CMK (cell line): ENCODE data around the gene FBXO24.
"Not testable (repeated sequence)": the region's sequence is repeated elsewhere in the genome, so short reads cannot be mapped to it uniquely, and the experiment has no call there.

Experiments used
- DNase-seq: peaks from one replicate; pipeline ENCODE4 v3.0.0-alpha.2; 2010; ENCODE audit warnings: low read depth

Gene FBXO24

GRCh38 chr7:100561491-100562194 is 24.5 kb upstream of the FBXO24 start:
- no peak for DNase-seq

GRCh38 chr7:100562195-100563099 is 23.7 kb upstream of the FBXO24 start:
- DNase-seq = no peak

DNA sequence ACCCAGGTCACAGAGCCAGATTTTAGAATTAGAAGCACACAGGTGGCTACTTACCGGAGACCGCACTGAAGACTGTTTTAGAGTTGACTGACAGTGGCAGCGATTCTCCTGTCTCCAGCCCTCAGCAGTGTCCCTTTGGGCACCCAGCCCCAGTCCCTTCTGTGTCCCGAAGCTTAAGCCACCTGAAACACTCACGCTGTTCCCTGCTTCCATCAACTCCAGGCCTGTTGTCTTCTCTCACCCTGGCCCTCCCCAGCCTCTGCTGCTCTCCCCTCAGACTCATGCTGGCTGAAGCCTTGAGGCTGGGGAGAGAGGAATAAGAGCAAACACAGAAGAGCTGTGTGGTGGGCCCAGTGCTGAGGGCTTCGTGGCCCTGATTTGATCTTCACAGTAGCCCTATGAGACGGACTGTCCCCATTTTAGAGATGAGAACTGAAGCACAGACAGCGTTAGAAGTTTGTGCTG is 23.0 kb upstream of the FBXO24 start:
- no peak for DNase-seq

DNA sequence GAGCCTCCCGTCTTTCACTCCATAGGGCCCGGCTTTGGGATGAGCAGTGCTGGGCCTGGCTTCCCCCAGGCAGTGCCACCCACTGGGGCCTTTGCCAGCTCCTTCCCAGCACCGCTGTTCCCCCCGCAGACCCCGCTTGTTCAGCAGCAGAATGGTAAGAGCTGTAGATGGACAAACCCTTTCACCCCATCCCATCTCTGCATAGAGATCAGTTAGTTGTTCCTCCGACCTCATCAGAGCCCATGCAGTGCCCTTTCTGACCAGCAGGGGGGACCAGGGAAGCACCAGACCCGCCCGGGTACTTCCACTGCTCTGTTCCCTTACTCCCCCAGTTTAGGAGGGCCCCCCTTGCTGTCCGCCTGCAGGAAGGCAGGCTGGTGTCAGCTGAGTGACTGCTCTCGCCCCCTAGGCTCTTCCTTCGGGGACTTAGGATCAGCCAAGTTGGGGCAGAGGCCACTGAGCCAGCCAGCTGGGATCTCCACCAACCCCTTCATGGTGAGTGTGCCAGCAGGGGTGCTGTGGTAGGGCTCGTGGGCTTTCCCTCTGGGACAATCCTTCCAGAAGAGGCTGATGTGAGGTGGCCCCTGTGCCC is 22.2 kb upstream of the FBXO24 start:
- peak; percentile 87 for DNase-seq

- DNase-seq = not testable (repeated sequence)
These were observed 21.7 kb upstream of the FBXO24 start for GRCh38 chr7:100564405-100564804.

DNA sequence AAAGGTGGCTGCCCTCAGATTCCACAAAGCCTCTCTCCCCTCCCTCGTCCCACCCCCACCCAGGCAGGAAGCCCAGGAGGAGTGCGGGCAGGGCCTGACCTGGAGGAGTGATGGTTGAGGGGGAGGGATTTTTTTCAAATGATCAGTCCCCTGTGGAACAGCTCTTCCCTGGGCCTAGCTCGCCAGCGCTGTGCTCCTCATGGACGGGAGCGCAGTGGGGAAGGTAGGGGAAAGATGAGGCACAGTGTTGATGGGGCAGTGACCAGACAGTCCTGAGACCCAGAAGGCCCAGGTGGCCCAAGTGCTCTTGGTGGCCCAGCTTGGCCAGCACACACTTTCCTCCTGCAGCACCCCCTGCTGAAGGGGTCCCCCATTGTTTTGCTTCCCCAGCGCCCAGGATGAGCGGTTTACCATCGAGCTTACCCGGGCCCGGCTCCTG is 21.0 kb upstream of the FBXO24 start:
- DNase-seq = no peak

DNA sequence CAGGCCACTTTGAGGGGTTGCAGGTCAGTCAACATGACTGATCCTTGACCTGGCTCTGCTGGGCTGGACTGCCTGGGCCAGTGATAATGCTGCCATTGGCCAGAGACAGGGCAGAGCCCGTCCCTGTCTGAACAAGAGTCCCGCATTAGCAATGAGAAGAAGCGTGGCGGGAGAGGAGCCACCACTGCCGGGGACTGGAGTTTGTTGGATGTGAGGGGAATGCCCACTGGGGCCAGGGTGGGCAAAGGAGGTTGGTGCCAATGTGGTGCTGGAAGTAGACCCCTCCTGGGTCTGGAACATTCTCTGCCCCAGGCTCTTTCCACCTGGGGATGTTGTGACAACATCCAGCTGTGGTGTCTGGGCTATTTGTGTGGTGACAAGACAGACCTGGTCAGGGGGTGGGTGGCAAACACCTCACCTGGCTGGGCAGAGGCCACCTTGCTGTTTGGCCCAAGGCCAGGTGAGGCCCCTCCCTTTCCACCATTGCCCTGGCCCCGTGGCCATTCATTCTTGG is 20.1 kb upstream of the FBXO24 start:
- no peak for DNase-seq

GRCh38 chr7:100567031-100567730 is 18.9 kb upstream of the FBXO24 start:
- no peak for DNase-seq

DNA sequence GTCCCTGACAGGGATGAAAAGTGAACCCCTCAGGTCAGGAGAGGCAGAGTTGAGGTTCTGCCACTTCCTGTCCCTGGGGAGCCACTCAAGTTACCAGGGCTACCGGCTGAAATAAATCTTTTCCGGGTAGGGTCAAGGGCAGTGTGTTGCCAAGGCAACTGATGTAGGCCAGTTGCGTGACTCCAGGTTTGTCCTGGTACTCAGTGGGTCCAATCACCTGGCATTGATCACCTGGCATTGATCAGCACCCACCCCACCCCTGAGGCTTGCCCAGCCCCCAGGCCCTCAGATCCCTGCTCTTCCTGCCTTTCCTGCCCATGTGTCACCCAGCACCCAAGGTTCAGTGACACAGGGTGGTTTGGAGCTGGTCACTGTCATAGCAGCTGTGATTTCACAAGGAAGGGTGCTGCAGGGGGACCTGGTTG is 18.4 kb upstream of the FBXO24 start:
- DNase-seq = no peak

DNA sequence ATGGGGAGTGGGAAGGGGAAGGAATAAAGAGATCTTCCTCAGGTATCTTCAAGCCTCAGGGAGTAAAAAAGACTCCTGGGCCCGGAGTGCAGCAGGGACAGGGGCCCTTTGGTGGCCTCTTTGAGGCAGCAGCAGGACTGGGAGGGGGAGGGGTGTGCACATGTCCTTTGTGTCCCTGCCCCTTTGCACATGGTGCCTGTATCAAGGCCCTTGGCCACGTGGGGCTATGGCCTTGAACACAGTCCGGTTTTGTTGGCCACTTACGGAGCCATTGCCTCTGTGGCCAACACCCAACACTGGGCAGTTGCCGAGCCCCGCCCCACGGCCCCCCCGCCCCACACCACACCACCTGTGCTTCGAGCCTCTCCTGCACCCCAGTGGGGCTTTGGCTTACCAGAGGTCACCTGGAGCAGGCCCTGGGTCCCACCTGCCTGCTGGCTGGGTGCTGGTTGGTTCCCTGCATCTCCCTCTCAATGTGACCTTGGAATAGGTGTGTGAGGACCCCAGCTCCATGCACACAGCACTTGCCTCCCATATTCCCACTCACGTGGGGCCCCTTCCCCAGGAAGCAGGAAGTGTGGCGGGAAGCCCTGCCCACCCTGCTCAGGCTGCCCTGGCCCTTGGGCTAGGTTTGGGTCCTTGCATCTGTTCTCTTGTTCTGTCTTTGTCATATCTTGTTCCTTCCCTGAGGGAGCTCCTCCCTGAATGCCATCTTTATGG is 17.8 kb upstream of the FBXO24 start:
- no peak for DNase-seq

DNA sequence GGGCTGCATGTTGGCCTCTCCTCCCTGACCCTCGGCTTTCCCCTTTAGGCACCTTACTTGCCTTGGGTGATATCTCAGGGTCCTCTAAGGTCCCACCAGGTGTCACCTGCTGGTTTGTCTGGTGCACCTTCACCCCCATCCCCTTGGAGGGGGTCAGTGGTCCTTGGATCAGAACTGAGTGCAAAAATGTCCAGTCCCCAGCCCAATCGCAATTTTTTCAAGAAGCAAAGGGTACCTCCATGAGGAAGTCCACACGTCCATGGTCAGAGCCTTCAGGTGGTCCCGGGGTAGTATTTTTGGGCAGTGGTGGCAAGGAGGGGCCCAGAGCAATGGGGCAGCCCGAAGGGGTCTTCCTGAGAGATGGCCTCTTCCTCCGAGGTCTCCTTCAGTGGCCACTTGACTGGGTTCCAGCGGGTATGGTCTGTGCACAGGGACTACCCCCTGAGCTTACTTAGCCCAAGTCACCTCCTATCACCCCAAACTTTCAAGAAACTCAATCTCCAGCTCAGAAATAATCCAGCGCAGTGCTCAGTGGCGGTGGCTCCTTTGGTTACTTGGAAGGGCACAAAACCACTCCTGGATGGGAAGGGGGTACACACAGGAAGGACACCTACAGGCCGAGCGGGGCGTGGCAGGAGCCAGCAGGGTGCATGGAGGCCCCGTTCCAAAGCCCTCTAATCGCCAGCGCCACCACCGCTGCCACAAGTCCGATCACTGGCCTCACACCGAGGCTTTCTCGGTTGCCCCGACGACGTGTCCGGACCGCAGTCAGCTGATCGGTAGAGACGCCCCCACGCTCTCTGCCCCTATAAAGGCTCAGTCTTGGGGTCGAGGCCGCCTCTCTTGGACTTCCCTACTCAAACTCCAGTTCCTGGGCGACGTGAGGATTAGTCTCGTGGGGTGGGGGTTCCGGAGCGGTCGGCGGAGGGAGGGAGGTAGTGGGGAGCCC is 17.0 kb upstream of the FBXO24 start:
- peak; percentile 81 for DNase-seq

GRCh38 chr7:100570954-100571828 is 14.9 kb upstream of the FBXO24 start:
- DNase-seq = no peak

DNA sequence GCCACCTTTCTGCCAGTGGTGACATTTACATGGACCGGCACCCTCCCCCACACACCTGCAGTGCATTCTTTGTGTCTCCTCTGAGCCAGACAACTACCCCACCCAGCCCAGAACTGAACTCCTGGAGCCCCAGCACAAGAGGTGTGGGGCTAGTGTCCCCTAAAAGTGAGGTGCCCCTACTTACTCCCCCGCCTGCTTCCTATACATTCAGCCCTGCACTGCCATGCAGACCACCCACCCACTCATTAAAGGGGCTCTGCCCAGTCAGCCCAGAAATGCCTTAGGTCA is 14.4 kb upstream of the FBXO24 start:
- no peak for DNase-seq

DNA sequence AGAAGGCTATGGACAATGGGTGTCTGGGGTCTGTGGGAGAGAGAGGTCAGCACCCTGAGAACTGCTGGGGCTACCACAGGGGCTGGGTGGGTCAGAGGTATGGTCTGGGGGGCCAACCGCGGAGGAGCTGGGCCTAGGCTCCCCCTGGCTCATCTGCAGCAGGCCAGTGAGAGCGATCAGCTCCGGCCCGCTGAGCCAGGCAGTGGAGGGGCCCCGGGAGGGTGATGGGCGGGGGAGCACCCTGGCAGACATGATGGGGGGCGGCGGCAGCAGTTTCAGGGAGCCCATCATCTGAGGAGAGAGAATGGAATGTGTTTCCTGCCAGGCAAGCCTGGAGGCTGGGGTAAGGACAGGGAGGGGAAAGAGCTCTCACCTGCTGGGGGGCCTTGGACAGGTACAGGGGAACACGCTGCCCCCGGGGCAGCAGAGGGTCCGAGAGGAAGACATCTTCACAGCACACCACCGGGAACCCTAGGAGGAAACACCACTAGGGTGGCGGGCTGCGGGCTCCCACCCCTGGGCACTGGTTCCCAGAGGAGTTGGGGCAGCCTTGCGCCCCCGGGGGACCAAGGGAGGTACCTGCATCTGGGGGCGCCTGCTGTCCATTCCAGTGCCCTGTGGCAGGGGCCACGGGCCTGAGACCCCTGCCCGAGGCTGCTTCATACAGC is 13.7 kb upstream of the FBXO24 start:
- DNase-seq = no peak

DNA sequence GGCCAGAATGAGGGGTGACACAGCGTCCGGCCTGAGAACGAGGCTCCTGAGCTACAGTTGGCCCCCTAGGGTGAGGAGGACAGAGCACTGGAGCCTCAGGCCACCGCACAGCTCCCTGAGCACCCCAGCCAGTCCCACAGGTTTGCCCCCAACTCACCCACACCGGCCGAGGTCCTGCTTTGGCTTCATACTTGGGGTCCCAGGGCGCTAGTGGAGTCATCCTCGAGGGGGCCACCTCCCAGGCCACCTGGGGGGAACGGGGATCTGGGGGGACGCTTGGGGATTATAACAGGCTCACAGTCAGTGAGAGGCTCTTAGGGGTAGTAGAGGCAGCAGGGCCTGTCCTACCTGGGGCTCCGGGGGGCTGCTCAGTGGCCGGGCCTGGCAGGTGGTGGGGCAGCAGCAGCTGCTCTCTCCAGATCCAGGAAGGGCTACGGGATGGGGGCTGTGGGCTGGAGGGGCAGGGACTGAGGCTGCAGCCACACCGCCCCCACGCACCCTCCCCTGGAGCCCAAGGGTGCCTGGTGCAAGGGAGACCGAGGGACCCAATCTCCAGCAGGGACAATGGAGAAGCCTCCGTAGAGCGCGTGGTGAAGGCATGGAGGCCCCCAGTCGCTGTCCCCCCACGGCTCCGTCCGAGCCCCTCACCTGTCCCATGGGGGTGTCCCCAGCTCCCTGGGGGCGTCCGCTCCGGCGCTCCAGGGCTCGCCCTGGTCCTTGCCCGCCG is 13.0 kb upstream of the FBXO24 start:
- DNase-seq = no peak

GRCh38 chr7:100573691-100574361 is 12.3 kb upstream of the FBXO24 start, which contains the start of gene SAP25:
Gene SAP25 (minus strand): TSS chr7:100573900. CDS start chr7:100573742, 158 bp downstream.
- DNase-seq = no peak
